ENCODE measurements around the gene SART1. TPM values are rescaled to one million over a fixed set of nuclear protein-coding genes. Genes with fewer than 3 reads are reported as not detected.
A peak's percentile ranks its signal among the peaks of the same experiment; 100 is the strongest.

SART1 gene
- total RNA-seq, 1 experiment from 2014 or later, result 240 TPM

DNA sequence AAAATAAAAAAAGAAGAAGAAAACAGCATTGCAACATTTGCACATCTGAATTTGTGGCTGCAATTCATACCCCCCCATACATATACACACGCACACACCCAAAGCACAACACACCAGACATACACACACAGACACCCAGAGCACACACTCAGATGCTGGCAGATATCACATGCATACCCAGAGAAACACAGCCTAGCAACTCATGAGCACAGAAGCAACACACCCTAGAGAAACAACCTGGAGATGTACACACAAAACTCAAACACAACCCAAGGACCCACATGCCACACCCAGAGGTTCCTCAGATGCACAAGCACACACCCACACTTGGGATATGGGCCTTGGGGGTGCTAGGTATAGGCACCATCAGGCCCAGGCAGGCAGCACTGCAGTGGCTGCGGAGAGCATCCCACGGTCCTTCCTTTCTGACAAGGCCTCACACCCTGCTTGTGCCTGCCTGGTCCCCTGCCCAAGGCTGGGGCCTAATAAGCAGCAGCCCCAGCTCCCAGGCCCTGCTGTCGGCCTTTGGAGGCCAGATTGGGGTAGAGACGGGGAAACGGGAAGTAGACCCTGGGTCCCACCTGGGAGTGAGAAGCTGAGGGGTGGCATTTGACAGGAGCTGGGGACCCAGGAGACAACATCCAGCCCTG, 53.4 kb downstream of the SART1 start:
- ATAC-seq (peak; percentile 4), DNase-seq (no peak)
- POLR2A ChIA-PET (ENCODE audit: unreplicated experiment), result no interaction called here
- H3K36me3 ChIP-seq (ENCODE audit: low read depth, low read length), result no peaks in the 10 kb centered on the region
- CTCF ChIA-PET, result no interaction called here
- H3K9me3 ChIP-seq (ENCODE audit: low read length), result no peaks in the 10 kb centered on the region
- BruUV-seq (replicated peaks), result no TSS peak
- TF ChIP-seq, protein P1, sequence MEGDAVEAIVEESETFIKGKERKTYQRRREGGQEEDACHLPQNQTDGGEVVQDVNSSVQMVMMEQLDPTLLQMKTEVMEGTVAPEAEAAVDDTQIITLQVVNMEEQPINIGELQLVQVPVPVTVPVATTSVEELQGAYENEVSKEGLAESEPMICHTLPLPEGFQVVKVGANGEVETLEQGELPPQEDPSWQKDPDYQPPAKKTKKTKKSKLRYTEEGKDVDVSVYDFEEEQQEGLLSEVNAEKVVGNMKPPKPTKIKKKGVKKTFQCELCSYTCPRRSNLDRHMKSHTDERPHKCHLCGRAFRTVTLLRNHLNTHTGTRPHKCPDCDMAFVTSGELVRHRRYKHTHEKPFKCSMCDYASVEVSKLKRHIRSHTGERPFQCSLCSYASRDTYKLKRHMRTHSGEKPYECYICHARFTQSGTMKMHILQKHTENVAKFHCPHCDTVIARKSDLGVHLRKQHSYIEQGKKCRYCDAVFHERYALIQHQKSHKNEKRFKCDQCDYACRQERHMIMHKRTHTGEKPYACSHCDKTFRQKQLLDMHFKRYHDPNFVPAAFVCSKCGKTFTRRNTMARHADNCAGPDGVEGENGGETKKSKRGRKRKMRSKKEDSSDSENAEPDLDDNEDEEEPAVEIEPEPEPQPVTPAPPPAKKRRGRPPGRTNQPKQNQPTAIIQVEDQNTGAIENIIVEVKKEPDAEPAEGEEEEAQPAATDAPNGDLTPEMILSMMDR (conservative IDR thresholded peaks at IDR 0.05; ENCODE audit: low read depth, low read length), result no peak
- TF ChIP-seq EZH2 (IDR thresholded peaks at IDR 0.05; ENCODE audit: low read length, unreplicated experiment) (no peak), EZH2phosphoT487 (IDR thresholded peaks at IDR 0.05; ENCODE audit: borderline replicate concordance, low read length) (no peak)
- H3K27me3 ChIP-seq (ENCODE audit: low read length), result no peaks in the 10 kb centered on the region
- peak overlapping the region; percentile 1; the same call in 1 of the 2 replicates for H3K4me2 ChIP-seq (ENCODE audit: low read length)
- intact Hi-C loops (cut with micrococcal nuclease), result no loop called here
- H3K4me3 ChIP-seq (ENCODE audit: low read length), result no peak overlapping the region
- H3K4me1 ChIP-seq (ENCODE audit: insufficient read depth, low read length), result peaks cover 40% of the 10 kb centered on the region
- no peaks in the 10 kb centered on the region for H4K20me1 ChIP-seq (ENCODE audit: low read length)
- H3K9ac ChIP-seq (ENCODE audit: low read length), result no peak overlapping the region
- H3K79me2 ChIP-seq (ENCODE audit: low read length), result no peaks in the 10 kb centered on the region
- 0 out of 2 replicates have a peak overlapping the region, but pooled peaks have one; percentile 10 for H3K27ac ChIP-seq (ENCODE audit: low read length)
- H3F3A ChIP-seq (ENCODE audit: low read length, unreplicated experiment), result no peaks in the 10 kb centered on the region
- peak overlapping the region; percentile 37; the same call in 1 of the 2 replicates for H2AFZ ChIP-seq (ENCODE audit: low read length)
- H3K9me2 ChIP-seq (replicated peaks; ENCODE audit: low read length), result no peaks in the 10 kb centered on the region

DNA sequence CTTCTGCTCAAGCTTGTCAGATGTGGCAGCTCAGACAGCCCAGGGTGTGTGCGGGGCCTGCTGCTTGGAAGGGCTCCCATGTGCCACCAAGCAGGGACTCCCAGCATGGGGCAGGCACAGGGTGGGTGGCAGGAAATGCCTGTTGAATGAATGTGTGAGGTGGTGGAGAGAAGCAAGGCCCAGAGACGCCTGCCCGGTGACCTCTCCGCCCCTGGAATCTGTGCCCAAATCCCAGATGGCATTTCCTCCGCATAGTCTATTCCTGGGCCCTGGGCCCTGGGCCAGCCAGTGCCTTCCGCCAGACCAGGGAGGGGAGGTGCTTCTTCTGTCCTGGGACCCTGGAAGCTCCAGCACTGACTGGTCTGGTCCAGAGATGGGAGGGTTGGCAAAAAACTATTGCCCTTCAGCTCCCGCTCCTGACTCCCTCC, 53.9 kb downstream of the SART1 start:
- intact Hi-C loops (cut with micrococcal nuclease), result no loop called here
- ATAC-seq (peak; percentile 48), DNase-seq (peak; percentile 63)
- H3K4me1 ChIP-seq (ENCODE audit: insufficient read depth, low read length), result peaks cover 43% of the 10 kb centered on the region
- H3K9me3 ChIP-seq (ENCODE audit: low read length), result no peaks in the 10 kb centered on the region
- no peak overlapping the region for H3K4me3 ChIP-seq (ENCODE audit: low read length)
- H3K27me3 ChIP-seq (ENCODE audit: low read length), result no peaks in the 10 kb centered on the region
- 0 out of 2 replicates have a peak overlapping the region, but pooled peaks have one; percentile 10 for H3K27ac ChIP-seq (ENCODE audit: low read length)
- no peak for TF ChIP-seq EZH2 (IDR thresholded peaks at IDR 0.05; ENCODE audit: low read length, unreplicated experiment)
- no peak for TF ChIP-seq EZH2phosphoT487 (IDR thresholded peaks at IDR 0.05; ENCODE audit: borderline replicate concordance, low read length)
- TF ChIP-seq, protein P1 (conservative IDR thresholded peaks at IDR 0.05; ENCODE audit: low read depth, low read length), result no peak
- no peaks in the 10 kb centered on the region for H3K79me2 ChIP-seq (ENCODE audit: low read length)
- no peaks in the 10 kb centered on the region for H3K36me3 ChIP-seq (ENCODE audit: low read depth, low read length)
- H3K9me2 ChIP-seq (replicated peaks; ENCODE audit: low read length), result no peaks in the 10 kb centered on the region
- POLR2A ChIA-PET (ENCODE audit: unreplicated experiment), result no interaction called here
- no peaks in the 10 kb centered on the region for H3F3A ChIP-seq (ENCODE audit: low read length, unreplicated experiment)
- no peaks in the 10 kb centered on the region for H4K20me1 ChIP-seq (ENCODE audit: low read length)
- peak overlapping the region; percentile 1; the same call in 1 of the 2 replicates for H3K4me2 ChIP-seq (ENCODE audit: low read length)
- BruUV-seq (replicated peaks), result no TSS peak
- CTCF ChIA-PET, result no interaction called here
- H2AFZ ChIP-seq (ENCODE audit: low read length), result peak overlapping the region; percentile 37; the same call in 1 of the 2 replicates
- H3K9ac ChIP-seq (ENCODE audit: low read length), result no peak overlapping the region
